ENCODE measurements around the gene HYAL2. TPM values are rescaled to one million over a fixed set of nuclear protein-coding genes. Genes with fewer than 3 reads are reported as not detected.

The HYAL2 gene
- total and polyA plus RNA-seq, 9 donors = 10.9 to 81.6 (median 41.2) TPM

- H3K9me3 ChIP-seq = no peaks in the 10 kb centered on the region
- no peaks in the 10 kb centered on the region for H3K27me3 ChIP-seq
- 39 to 50% (median 47%) methylated on average over 5 of the region's 5 CpGs for WGBS, 3 donors
- H3K36me3 ChIP-seq = no peaks in the 10 kb centered on the region
- H3K4me3 ChIP-seq = peak overlapping the region; percentile 98
- H3K27ac ChIP-seq = no peak overlapping the region
- DNase-seq = no peak
- intact Hi-C loops (cut with DNase I) = loop anchor here in 1 of 4 donors (10.0 kb wide), 1 partner anchor 249 kb away; no protein-coding TSS in a partner anchor
- TF ChIP-seq EP300 (IDR thresholded peaks at IDR 0.05) (no peak), CTCF (IDR thresholded peaks at IDR 0.05) (no peak), POLR2A (IDR thresholded peaks at IDR 0.05) (no peak)
- H3K4me1 ChIP-seq (ENCODE audit: insufficient read depth) = peaks cover 25% of the 10 kb centered on the region
These were observed 33.4 kb upstream of the HYAL2 start for GRCh38 chr3:50355829-50356552.

- Histone ChIP-seq H3K4me1 (ENCODE audit: insufficient read depth) (peaks cover 26% of the 10 kb centered on the region), H3K27ac (no peak overlapping the region), H3K27me3 (no peaks in the 10 kb centered on the region), H3K4me3 (no peak overlapping the region), H3K36me3 (no peaks in the 10 kb centered on the region), H3K9me3 (no peaks in the 10 kb centered on the region)
- no peak for DNase-seq
- TF ChIP-seq POLR2A (IDR thresholded peaks at IDR 0.05) = no peak
- TF ChIP-seq EP300 (IDR thresholded peaks at IDR 0.05) = no peak
- no peak for TF ChIP-seq CTCF (IDR thresholded peaks at IDR 0.05)
- intact Hi-C loops (cut with DNase I) = loop anchor here in 2 of 4 donors (5.0 to 10.0 kb wide), 2 partner anchors 250 to 252 kb away; no protein-coding TSS in a partner anchor
- WGBS, 3 donors = 77 to 83% (median 77%) methylated on average over 5 to 7 of the region's 7 CpGs
These were observed 32.3 kb upstream of the HYAL2 start for GRCh38 chr3:50354850-50355249.

GRCh38 chr3:50354186-50354764 lies 31.7 kb upstream of the HYAL2 start:
- WGBS, 3 donors = 66 to 73% (median 67%) methylated on average over 5 of the region's 5 CpGs
- no peak for TF ChIP-seq POLR2A (IDR thresholded peaks at IDR 0.05)
- peaks cover 29% of the 10 kb centered on the region for H3K4me1 ChIP-seq (ENCODE audit: insufficient read depth)
- intact Hi-C loops (cut with DNase I) = loop anchor here in 2 of 4 donors (5.0 to 10.0 kb wide), 2 partner anchors 251 to 253 kb away; no protein-coding TSS in a partner anchor
- no peaks in the 10 kb centered on the region for H3K36me3 ChIP-seq
- no peaks in the 10 kb centered on the region for H3K9me3 ChIP-seq
- no peak for DNase-seq
- no peaks in the 10 kb centered on the region for H3K27me3 ChIP-seq
- H3K4me3 ChIP-seq = no peak overlapping the region
- no peak overlapping the region for H3K27ac ChIP-seq

GRCh38 chr3:50353245-50354004 lies 30.9 kb upstream of the HYAL2 start:
- Histone ChIP-seq H3K4me3 (no peak overlapping the region), H3K27me3 (no peaks in the 10 kb centered on the region), H3K36me3 (no peaks in the 10 kb centered on the region), H3K4me1 (ENCODE audit: insufficient read depth) (peaks cover 27% of the 10 kb centered on the region), H3K27ac (no peak overlapping the region), H3K9me3 (no peaks in the 10 kb centered on the region)
- 68 to 77% (median 73%) methylated on average over 12 of the region's 12 CpGs for WGBS, 3 donors
- TF ChIP-seq EP300 (IDR thresholded peaks at IDR 0.05) (no peak), POLR2A (IDR thresholded peaks at IDR 0.05) (no peak), CTCF (IDR thresholded peaks at IDR 0.05) (no peak)
- intact Hi-C loops (cut with DNase I) = loop anchor here in 2 of 4 donors (5.0 to 10.0 kb wide), 2 partner anchors 251 to 254 kb away; no protein-coding TSS in a partner anchor
- DNase-seq = no peak

All from ovary (tissue), 9 donors.